Activated naive CD4-positive, alpha-beta T cell treated with anti-CD3 and anti-CD28 coated beads, Interleukin-2, amount 10 ng/mL, durations not matched to agents 7 days and 5 days (primary cell): ENCODE data around the gene DIRAS3.

Experiments used
- CTCF ChIA-PET: fragments of 350-600 bp; sonication (Branson Sonifier 250); formaldehyde crosslinking; loops from one replicate; lab custom pipeline; 2021; ENCODE audit warnings: antibody characterized with exemption; lab: Charles Lee
- DNase-seq: peaks from one replicate; pipeline ENCODE4 v3.0.0-alpha.2; 2020
- H3K27ac Mint-ChIP-seq: one replicate; pipeline ENCODE4 v1.8.0; 2021; ENCODE audit warnings: mild to moderate bottlenecking, moderate library complexity, mixed read lengths
- H3K27me3 Mint-ChIP-seq: one replicate; pipeline ENCODE4 v1.8.0; 2021; ENCODE audit warnings: mild to moderate bottlenecking, mixed read lengths
- H3K36me3 Mint-ChIP-seq: one replicate; pipeline ENCODE4 v1.8.0; 2021; ENCODE audit warnings: mixed read lengths
- H3K4me1 Mint-ChIP-seq: one replicate; pipeline ENCODE4 v1.8.0; 2021; ENCODE audit warnings: mixed read lengths
- H3K4me3 Mint-ChIP-seq: one replicate; pipeline ENCODE4 v1.8.0; 2021; ENCODE audit warnings: mild to moderate bottlenecking, moderate library complexity, mixed read lengths
- H3K9me3 Mint-ChIP-seq: one replicate; pipeline ENCODE4 v1.8.0; 2021; ENCODE audit warnings: mixed read lengths

DIRAS3 gene

GRCh38 chr1:68046885-68047658, 3.4 kb downstream of the DIRAS3 start:
- no peak overlapping the region for H3K27ac Mint-ChIP-seq
- H3K4me3 Mint-ChIP-seq: no peak overlapping the region
- peaks cover 36% of the 10 kb centered on the region for H3K27me3 Mint-ChIP-seq
- H3K36me3 Mint-ChIP-seq: no peaks in the 10 kb centered on the region
- H3K4me1 Mint-ChIP-seq: no peaks in the 10 kb centered on the region
- DNase-seq: no peak
- CTCF ChIA-PET: no interaction called here
- H3K9me3 Mint-ChIP-seq: no peaks in the 10 kb centered on the region

GRCh38 chr1:68046423-68046822, 4.0 kb downstream of the DIRAS3 start:
- Mint-ChIP-seq H3K4me3 (no peak overlapping the region), H3K27ac (no peak overlapping the region), H3K36me3 (no peaks in the 10 kb centered on the region), H3K4me1 (no peaks in the 10 kb centered on the region), H3K27me3 (peaks cover 30% of the 10 kb centered on the region), H3K9me3 (no peaks in the 10 kb centered on the region)
- DNase-seq: no peak
- CTCF ChIA-PET: no interaction called here

- Mint-ChIP-seq H3K9me3 (no peaks in the 10 kb centered on the region), H3K4me1 (no peaks in the 10 kb centered on the region), H3K36me3 (no peaks in the 10 kb centered on the region), H3K4me3 (no peak overlapping the region), H3K27ac (no peak overlapping the region), H3K27me3 (peaks cover 25% of the 10 kb centered on the region)
- DNase-seq: no peak
- CTCF ChIA-PET: no interaction called here
These were observed 4.8 kb downstream of the DIRAS3 start for GRCh38 chr1:68045511-68046180.

- H3K4me3 Mint-ChIP-seq: no peak overlapping the region
- H3K36me3 Mint-ChIP-seq: no peaks in the 10 kb centered on the region
- DNase-seq: no peak
- peaks cover 12% of the 10 kb centered on the region for H3K27me3 Mint-ChIP-seq
- H3K9me3 Mint-ChIP-seq: no peaks in the 10 kb centered on the region
- H3K27ac Mint-ChIP-seq: no peak overlapping the region
- no peaks in the 10 kb centered on the region for H3K4me1 Mint-ChIP-seq
- CTCF ChIA-PET: no interaction called here
These were observed 6.9 kb downstream of the DIRAS3 start for GRCh38 chr1:68043443-68044090.

GRCh38 chr1:68036946-68037345, 13.5 kb downstream of the DIRAS3 start:
- Mint-ChIP-seq H3K4me1 (no peaks in the 10 kb centered on the region), H3K36me3 (no peaks in the 10 kb centered on the region), H3K27ac (no peak overlapping the region), H3K9me3 (peaks cover 5% of the 10 kb centered on the region), H3K27me3 (no peaks in the 10 kb centered on the region), H3K4me3 (no peak overlapping the region)
- CTCF ChIA-PET: no interaction called here
- DNase-seq: no peak

GRCh38 chr1:68029444-68029843, 21.0 kb downstream of the DIRAS3 start:
- Mint-ChIP-seq H3K27ac (no peak overlapping the region), H3K36me3 (no peaks in the 10 kb centered on the region), H3K9me3 (no peaks in the 10 kb centered on the region), H3K4me3 (no peak overlapping the region), H3K27me3 (no peaks in the 10 kb centered on the region), H3K4me1 (peaks cover 2% of the 10 kb centered on the region)
- no peak for DNase-seq
- CTCF ChIA-PET: no interaction called here

GRCh38 chr1:68028566-68028965, 21.9 kb downstream of the DIRAS3 start:
- H3K36me3 Mint-ChIP-seq: no peaks in the 10 kb centered on the region
- no peaks in the 10 kb centered on the region for H3K27me3 Mint-ChIP-seq

GRCh38 chr1:68024635-68025338, 25.6 kb downstream of the DIRAS3 start:
- Mint-ChIP-seq H3K4me1 (peaks cover 2% of the 10 kb centered on the region), H3K4me3 (no peak overlapping the region), H3K27ac (no peak overlapping the region), H3K36me3 (no peaks in the 10 kb centered on the region), H3K27me3 (no peaks in the 10 kb centered on the region), H3K9me3 (peaks cover 2% of the 10 kb centered on the region)
- no peak for DNase-seq
- CTCF ChIA-PET: no interaction called here

More at GRCh38 chr1:68028566-68028965, 21.9 kb downstream of the DIRAS3 start:
- DNase-seq: no peak
- Mint-ChIP-seq H3K4me1 (peaks cover 2% of the 10 kb centered on the region), H3K4me3 (no peak overlapping the region), H3K9me3 (no peaks in the 10 kb centered on the region), H3K27ac (no peak overlapping the region)
- CTCF ChIA-PET: no interaction called here

- CTCF ChIA-PET: no interaction called here
- Mint-ChIP-seq H3K4me3 (no peak overlapping the region), H3K27me3 (no peaks in the 10 kb centered on the region), H3K27ac (no peak overlapping the region), H3K36me3 (no peaks in the 10 kb centered on the region), H3K9me3 (no peaks in the 10 kb centered on the region), H3K4me1 (no peaks in the 10 kb centered on the region)
- no peak for DNase-seq
These were observed 34.0 kb downstream of the DIRAS3 start for GRCh38 chr1:68016381-68016780.

- CTCF ChIA-PET: no interaction called here
- Mint-ChIP-seq H3K27me3 (no peaks in the 10 kb centered on the region), H3K4me1 (no peaks in the 10 kb centered on the region), H3K36me3 (no peaks in the 10 kb centered on the region), H3K4me3 (no peak overlapping the region), H3K9me3 (no peaks in the 10 kb centered on the region), H3K27ac (no peak overlapping the region)
- DNase-seq: no peak
These were observed 34.5 kb downstream of the DIRAS3 start for GRCh38 chr1:68015971-68016370.

- Mint-ChIP-seq H3K27me3 (no peaks in the 10 kb centered on the region), H3K9me3 (no peaks in the 10 kb centered on the region)
- CTCF ChIA-PET: interaction anchor here (1.0 kb wide), 1 partner anchor 255 kb away, joined by 3 read pairs; no protein-coding TSS in a partner anchor
These were observed 35.1 kb downstream of the DIRAS3 start for GRCh38 chr1:68015369-68015768.

GRCh38 chr1:68013351-68013750, 37.1 kb downstream of the DIRAS3 start:
- CTCF ChIA-PET: no interaction called here
- no peaks in the 10 kb centered on the region for H3K9me3 Mint-ChIP-seq
- no peaks in the 10 kb centered on the region for H3K4me1 Mint-ChIP-seq
- no peak overlapping the region for H3K4me3 Mint-ChIP-seq
- DNase-seq: no peak
- no peak overlapping the region for H3K27ac Mint-ChIP-seq
- no peaks in the 10 kb centered on the region for H3K36me3 Mint-ChIP-seq
- H3K27me3 Mint-ChIP-seq: no peaks in the 10 kb centered on the region

More at GRCh38 chr1:68015369-68015768, 35.1 kb downstream of the DIRAS3 start:
- no peak overlapping the region for H3K4me3 Mint-ChIP-seq
- no peaks in the 10 kb centered on the region for H3K4me1 Mint-ChIP-seq
- H3K27ac Mint-ChIP-seq: no peak overlapping the region
- H3K36me3 Mint-ChIP-seq: no peaks in the 10 kb centered on the region
- DNase-seq: no peak

- DNase-seq: no peak
- Mint-ChIP-seq H3K4me3 (no peak overlapping the region), H3K27me3 (no peaks in the 10 kb centered on the region), H3K9me3 (no peaks in the 10 kb centered on the region), H3K4me1 (no peaks in the 10 kb centered on the region), H3K36me3 (no peaks in the 10 kb centered on the region), H3K27ac (no peak overlapping the region)
- CTCF ChIA-PET: no interaction called here
These were observed 38.6 kb downstream of the DIRAS3 start for GRCh38 chr1:68011657-68012375.

GRCh38 chr1:68010543-68010942, 39.9 kb downstream of the DIRAS3 start:
- Mint-ChIP-seq H3K36me3 (no peaks in the 10 kb centered on the region), H3K9me3 (no peaks in the 10 kb centered on the region), H3K4me1 (no peaks in the 10 kb centered on the region), H3K27me3 (no peaks in the 10 kb centered on the region), H3K4me3 (no peak overlapping the region), H3K27ac (no peak overlapping the region)
- no peak for DNase-seq
- CTCF ChIA-PET: interaction anchor here (1.2 kb wide), 1 partner anchor 242 kb away, joined by 3 read pairs; no protein-coding TSS in a partner anchor
